Esophagus squamous epithelium (tissue), 4 donors: ENCODE measurements around the gene CCR2.
A peak's percentile ranks its signal among the peaks of the same experiment; 100 is the strongest.

ENCODE experiments used
- POLR2A ChIP-seq, 4 donors: fragments of 450-650 bp; IDR thresholded peaks; one replicate each; pipeline ENCODE4 v1.6.1; 2017; ENCODE audit warnings: antibody characterized with exemption in 4 of 4, mild to moderate bottlenecking in 4 of 4, moderate library complexity in 3 of 4
- TF ChIP-seq, protein P1 (sequence below), 6 experiments: fragments of 450-650 bp in 4 of 6; fragments of 200-600 bp in 2 of 6; sonication (generic) in 2 of 6; IDR thresholded peaks; one replicate each; pipeline ENCODE4 v1.5.1; 2016 to 2019; ENCODE audit warnings: antibody characterized with exemption in 6 of 6, mild to moderate bottlenecking in 4 of 6, moderate library complexity in 4 of 6

DNA sequence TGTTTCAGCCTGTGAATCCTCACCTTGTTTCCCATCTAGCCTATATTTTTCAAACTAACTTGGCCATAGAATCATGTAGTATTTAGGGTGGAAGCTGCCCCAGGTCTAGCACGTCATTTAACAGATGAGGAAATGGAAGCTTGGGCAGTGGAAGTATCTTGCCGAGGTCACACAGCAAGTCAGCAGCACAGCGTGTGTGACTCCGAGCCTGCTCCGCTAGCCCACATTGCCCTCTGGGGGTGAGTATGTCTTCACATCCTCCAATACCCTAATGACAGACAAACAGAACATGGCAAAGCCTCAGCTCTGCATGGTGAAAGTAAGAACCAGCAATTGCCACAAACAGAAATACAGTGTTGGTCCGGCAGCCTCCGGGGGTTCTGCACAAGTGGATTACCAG lies 14.7 kb downstream of the CCR2 start:
- TF ChIP-seq, protein P1, sequence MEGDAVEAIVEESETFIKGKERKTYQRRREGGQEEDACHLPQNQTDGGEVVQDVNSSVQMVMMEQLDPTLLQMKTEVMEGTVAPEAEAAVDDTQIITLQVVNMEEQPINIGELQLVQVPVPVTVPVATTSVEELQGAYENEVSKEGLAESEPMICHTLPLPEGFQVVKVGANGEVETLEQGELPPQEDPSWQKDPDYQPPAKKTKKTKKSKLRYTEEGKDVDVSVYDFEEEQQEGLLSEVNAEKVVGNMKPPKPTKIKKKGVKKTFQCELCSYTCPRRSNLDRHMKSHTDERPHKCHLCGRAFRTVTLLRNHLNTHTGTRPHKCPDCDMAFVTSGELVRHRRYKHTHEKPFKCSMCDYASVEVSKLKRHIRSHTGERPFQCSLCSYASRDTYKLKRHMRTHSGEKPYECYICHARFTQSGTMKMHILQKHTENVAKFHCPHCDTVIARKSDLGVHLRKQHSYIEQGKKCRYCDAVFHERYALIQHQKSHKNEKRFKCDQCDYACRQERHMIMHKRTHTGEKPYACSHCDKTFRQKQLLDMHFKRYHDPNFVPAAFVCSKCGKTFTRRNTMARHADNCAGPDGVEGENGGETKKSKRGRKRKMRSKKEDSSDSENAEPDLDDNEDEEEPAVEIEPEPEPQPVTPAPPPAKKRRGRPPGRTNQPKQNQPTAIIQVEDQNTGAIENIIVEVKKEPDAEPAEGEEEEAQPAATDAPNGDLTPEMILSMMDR (IDR thresholded peaks at IDR 0.05) = peak; percentile 11 to 40 (median 28)
- no peak for TF ChIP-seq POLR2A (IDR thresholded peaks at IDR 0.05)
